Osteocyte (in vitro differentiated cells): ENCODE measurements around the gene SCNN1A. TPM values are rescaled to one million over a fixed set of nuclear protein-coding genes. Genes with fewer than 3 reads are reported as not detected.

Experiments
- DNase-seq: peaks from one replicate; pipeline ENCODE4 v3.0.0; 2021; ENCODE audit warnings: mixed read lengths; ENCODE audit not compliant: unreplicated experiment; ENCODE audit errors: extremely low spot score
- H3K27ac Mint-ChIP-seq: one replicate; pipeline ENCODE4 v1.8.0; 2021; ENCODE audit warnings: mild to moderate bottlenecking, mixed read lengths; ENCODE audit not compliant: unreplicated experiment
- H3K27me3 Mint-ChIP-seq: one replicate; pipeline ENCODE4 v1.8.0; 2021; ENCODE audit warnings: mixed read lengths; ENCODE audit not compliant: unreplicated experiment
- H3K36me3 Mint-ChIP-seq: one replicate; pipeline ENCODE4 v1.8.0; 2021; ENCODE audit warnings: mixed read lengths; ENCODE audit not compliant: unreplicated experiment
- H3K4me1 Mint-ChIP-seq: one replicate; pipeline ENCODE4 v1.8.0; 2021; ENCODE audit warnings: mixed read lengths; ENCODE audit not compliant: unreplicated experiment
- H3K4me3 Mint-ChIP-seq: one replicate; pipeline ENCODE4 v1.8.0; 2021; ENCODE audit warnings: mild to moderate bottlenecking, moderate library complexity, mixed read lengths; ENCODE audit not compliant: unreplicated experiment
- H3K9me3 Mint-ChIP-seq: one replicate; pipeline ENCODE4 v1.8.0; 2021; ENCODE audit warnings: mixed read lengths; ENCODE audit not compliant: unreplicated experiment
- CTCF ChIP-seq: fragments of 200-600 bp; sonication (generic); IDR thresholded peaks from 2 replicates; pipeline ENCODE4 v1.5.0; 2021; ENCODE audit warnings: antibody characterized with exemption, mild to moderate bottlenecking, moderate library complexity
- total RNA-seq: library from RNA; stranded (reverse); gene quantifications from 2 replicates; pipeline ENCODE4 v1.2.1, GENCODE V29; 2021

The SCNN1A gene
- total RNA-seq, 1 donor from 2014 or later, result 2.5 TPM

- peak overlapping the region; percentile 56 for H3K27ac Mint-ChIP-seq
- DNase-seq, result no peak
These were observed 20.6 kb downstream of the SCNN1A start for GRCh38 chr12:6354495-6355393.

GRCh38 chr12:6352193-6353173 lies 22.9 kb downstream of the SCNN1A start:
- no peaks in the 10 kb centered on the region for H3K27me3 Mint-ChIP-seq
- no peaks in the 10 kb centered on the region for H3K36me3 Mint-ChIP-seq
- H3K4me1 Mint-ChIP-seq, result peaks cover 33% of the 10 kb centered on the region
- peak overlapping the region; percentile 92 for H3K27ac Mint-ChIP-seq
- no peak for TF ChIP-seq CTCF
- H3K4me3 Mint-ChIP-seq, result peak overlapping the region; percentile 4
- DNase-seq, result no peak
- H3K9me3 Mint-ChIP-seq, result no peaks in the 10 kb centered on the region

More at GRCh38 chr12:6354495-6355393, 20.6 kb downstream of the SCNN1A start:
- Mint-ChIP-seq H3K4me3 (no peak overlapping the region), H3K9me3 (no peaks in the 10 kb centered on the region), H3K27me3 (no peaks in the 10 kb centered on the region), H3K36me3 (no peaks in the 10 kb centered on the region), H3K4me1 (peaks cover 42% of the 10 kb centered on the region)
- TF ChIP-seq CTCF, result no peak

GRCh38 chr12:6351622-6352021 lies 23.7 kb downstream of the SCNN1A start:
- Mint-ChIP-seq H3K4me3 (no peak overlapping the region), H3K36me3 (no peaks in the 10 kb centered on the region)

GRCh38 chr12:6347367-6348338 lies 27.7 kb downstream of the SCNN1A start:
- H3K27ac Mint-ChIP-seq, result no peak overlapping the region
- H3K4me3 Mint-ChIP-seq, result no peak overlapping the region
- DNase-seq, result no peak
- H3K27me3 Mint-ChIP-seq, result no peaks in the 10 kb centered on the region
- TF ChIP-seq CTCF, result no peak
- H3K4me1 Mint-ChIP-seq, result peaks cover 28% of the 10 kb centered on the region
- no peaks in the 10 kb centered on the region for H3K9me3 Mint-ChIP-seq
- H3K36me3 Mint-ChIP-seq, result no peaks in the 10 kb centered on the region

More at GRCh38 chr12:6351622-6352021, 23.7 kb downstream of the SCNN1A start:
- Mint-ChIP-seq H3K4me1 (peaks cover 30% of the 10 kb centered on the region), H3K27me3 (no peaks in the 10 kb centered on the region), H3K27ac (no peak overlapping the region), H3K9me3 (no peaks in the 10 kb centered on the region)
- no peak for DNase-seq
- no peak for TF ChIP-seq CTCF
